H1 (cell line): Measurements from ENCODE around the gene BARHL1. TPM values are rescaled to one million over a fixed set of nuclear protein-coding genes. Genes with fewer than 3 reads are reported as not detected.

Experiments
- CTCF ChIA-PET: fragments of 300-600 bp; sonication (Branson Sonifier 250); formaldehyde crosslinking; loops from one replicate; lab custom pipeline; 2021; ENCODE audit not compliant: partially characterized antibody; lab: Charles Lee
- POLR2A ChIA-PET: fragments of 300-600 bp; sonication (Branson Sonifier 250); formaldehyde crosslinking; loops from one replicate; lab custom pipeline; 2021; ENCODE audit warnings: inconsistent platforms; ENCODE audit not compliant: partially characterized antibody; lab: Charles Lee
- DNase-seq, 2 experiments: peaks; one replicate each; pipeline versions ENCODE4 v3.0.0 to v3.0.0-alpha.2; 2010 to 2022; ENCODE audit warnings: low spot score in 2 of 2, low read depth in 1 of 2, mixed read lengths in 1 of 2
- FAIRE-seq: peaks from 2 replicates; lab custom pipeline; 2011; peaks lifted over from hg19 to GRCh38; lab: Jason Lieb, UNC
- H2AFZ ChIP-seq: 2 replicates; pipeline ENCODE4 v1.8.1; 2012; ENCODE audit warnings: low read length, inconsistent platforms
- H2AK5ac ChIP-seq: 2 replicates; pipeline ENCODE4 v1.6.1; 2013; ENCODE audit warnings: low read depth, low read length
- H2BK120ac ChIP-seq: replicated peaks from 2 replicates; pipeline ENCODE3; 2013; ENCODE audit warnings: low read depth, low read length, inconsistent platforms
- H2BK12ac ChIP-seq: 2 replicates; pipeline ENCODE4 v1.6.1; 2013; ENCODE audit warnings: low read depth, low read length
- H2BK15ac ChIP-seq: 2 replicates; pipeline ENCODE4 v1.6.1; 2013; ENCODE audit warnings: low read length
- H2BK20ac ChIP-seq: 2 replicates; pipeline ENCODE4 v1.6.1; 2013; ENCODE audit warnings: low read length
- H2BK5ac ChIP-seq: 2 replicates; pipeline ENCODE4 v1.6.1; 2013; ENCODE audit warnings: low read depth, low read length
- H3K14ac ChIP-seq: 2 replicates; pipeline ENCODE4 v1.6.1; 2013; ENCODE audit warnings: inconsistent platforms; ENCODE audit not compliant: insufficient read length
- H3K18ac ChIP-seq: 2 replicates; pipeline ENCODE4 v1.6.1; 2013; ENCODE audit warnings: low read length; ENCODE audit errors: extremely low read depth
- H3K23ac ChIP-seq: 2 replicates; pipeline ENCODE4 v1.6.1; 2013; ENCODE audit warnings: inconsistent platforms; ENCODE audit not compliant: insufficient read length
- H3K23me2 ChIP-seq: 2 replicates; pipeline ENCODE4 v1.6.1; 2013; ENCODE audit warnings: low read depth, low read length
- H3K27ac ChIP-seq: 2 replicates; pipeline ENCODE4 v1.6.1; 2011; ENCODE audit warnings: low read depth, low read length, inconsistent platforms
- H3K27me3 ChIP-seq, 4 experiments: replicated peaks in 1 of 4; 1 replicate in 1 of 4; 2 replicates in 3 of 4; pipeline versions ENCODE4 v1.6.1 to v1.8.1; 2011 to 2013; ENCODE audit warnings: low read length in 3 of 4, mild to moderate bottlenecking in 3 of 4, inconsistent platforms in 2 of 4, mixed read lengths in 2 of 4, moderate library complexity in 1 of 4; ENCODE audit not compliant: control insufficient read depth in 3 of 4, insufficient read depth in 3 of 4; ENCODE audit errors: extremely low read depth in 1 of 4
- H3K36me3 ChIP-seq, 4 experiments: 2 replicates each; pipeline versions ENCODE4 v1.6.1 to v1.8.1; 2011 to 2013; ENCODE audit warnings: mild to moderate bottlenecking in 4 of 4, low read length in 3 of 4, moderate library complexity in 2 of 4, control low read depth in 1 of 4, inconsistent platforms in 1 of 4; ENCODE audit not compliant: insufficient read depth in 4 of 4, control insufficient read depth in 2 of 4
- H3K4ac ChIP-seq: replicated peaks from 2 replicates; pipeline ENCODE3; 2013; ENCODE audit warnings: low read length, low read depth, mixed read lengths, inconsistent platforms; ENCODE audit not compliant: insufficient read length
- H3K4me1 ChIP-seq, 4 experiments: replicated peaks in 1 of 4; 1 replicate in 1 of 4; 2 replicates in 3 of 4; pipeline versions ENCODE4 v1.6.1 to v1.8.1; 2011 to 2013; ENCODE audit warnings: low read length in 3 of 4, inconsistent platforms in 2 of 4, mixed read lengths in 1 of 4; ENCODE audit not compliant: insufficient read depth in 4 of 4, control insufficient read depth in 3 of 4
- H3K4me2 ChIP-seq, 2 experiments: 2 replicates each; pipeline versions ENCODE4 v1.6.1 to v1.8.1; 2011 to 2013; ENCODE audit warnings: low read depth in 2 of 2, low read length in 2 of 2, control low read depth in 1 of 2, inconsistent platforms in 1 of 2, mild to moderate bottlenecking in 1 of 2; ENCODE audit not compliant: insufficient read depth in 1 of 2
- H3K4me3 ChIP-seq, 4 experiments: fragments of 200-600, 300-600 bp in 1 of 4; sonication (generic), shearing (Covaris generic), sonication (Bioruptor Twin) in 1 of 4; 2 replicates each; pipeline versions ENCODE4 v1.5.1 to v1.8.1; 2011 to 2016; ENCODE audit warnings: low read length in 4 of 4, low read depth in 3 of 4, control low read depth in 2 of 4, inconsistent platforms in 2 of 4, mild to moderate bottlenecking in 2 of 4, mixed read lengths in 1 of 4, moderate library complexity in 1 of 4; ENCODE audit not compliant: insufficient read depth in 2 of 4; ENCODE audit errors: extremely low read depth in 1 of 4
- H3K56ac ChIP-seq: replicated peaks from 2 replicates; pipeline ENCODE3; 2013; ENCODE audit warnings: low read depth, mild to moderate bottlenecking, mixed read lengths, low read length, inconsistent platforms; ENCODE audit not compliant: insufficient read length
- H3K79me1 ChIP-seq: 2 replicates; pipeline ENCODE4 v1.6.1; 2013; ENCODE audit warnings: low read depth, low read length, control low read depth
- H3K79me2 ChIP-seq, 2 experiments: 2 replicates each; pipeline versions ENCODE4 v1.6.1 to v1.8.1; 2012 to 2013; ENCODE audit warnings: low read length in 2 of 2, mild to moderate bottlenecking in 2 of 2, inconsistent platforms in 1 of 2; ENCODE audit not compliant: insufficient read depth in 2 of 2, control insufficient read depth in 1 of 2
- H3K9ac ChIP-seq, 4 experiments: replicated peaks in 1 of 4; 1 replicate in 1 of 4; 2 replicates in 3 of 4; pipeline versions ENCODE4 v1.6.1 to v1.8.1; 2011 to 2013; ENCODE audit warnings: low read depth in 3 of 4, low read length in 3 of 4, control low read depth in 2 of 4, mild to moderate bottlenecking in 2 of 4, moderate library complexity in 2 of 4, inconsistent platforms in 1 of 4; ENCODE audit errors: extremely low read depth in 1 of 4
- H3K9me3 ChIP-seq, 2 experiments: 2 replicates each; pipeline versions ENCODE4 v1.6.1 to v1.8.1; 2012 to 2013; ENCODE audit warnings: mild to moderate bottlenecking in 2 of 2, moderate library complexity in 2 of 2, control low read depth in 1 of 2, inconsistent platforms in 1 of 2, low read depth in 1 of 2, low read length in 1 of 2, mixed read lengths in 1 of 2; ENCODE audit not compliant: insufficient read depth in 2 of 2
- H4K20me1 ChIP-seq, 2 experiments: replicated peaks in 1 of 2; 2 replicates each; pipeline versions ENCODE3 to v1.8.1; 2011 to 2013; ENCODE audit warnings: inconsistent platforms in 2 of 2, low read length in 2 of 2, mild to moderate bottlenecking in 1 of 2; ENCODE audit not compliant: insufficient read depth in 2 of 2, control insufficient read depth in 1 of 2
- H4K5ac ChIP-seq: 2 replicates; pipeline ENCODE4 v1.6.1; 2013; ENCODE audit warnings: low read length, low read depth, mixed read lengths, inconsistent platforms; ENCODE audit not compliant: insufficient read length
- H4K8ac ChIP-seq: 2 replicates; pipeline ENCODE4 v1.8.0; 2013; ENCODE audit warnings: mild to moderate bottlenecking, moderate library complexity, low read length, inconsistent platforms; ENCODE audit not compliant: insufficient read depth; ENCODE audit errors: extremely low read depth
- H4K91ac ChIP-seq: replicated peaks from 2 replicates; pipeline ENCODE3; 2013; ENCODE audit warnings: low read length, mixed read lengths, inconsistent platforms; ENCODE audit not compliant: insufficient read length
- EZH2 ChIP-seq: fragments of 200-600 bp; sonication (generic); IDR thresholded peaks from 2 replicates; pipeline ENCODE4 v1.7.1; 2012; ENCODE audit warnings: low read depth, mild to moderate bottlenecking, moderate library complexity, low read length, inconsistent platforms; ENCODE audit not compliant: severe bottlenecking
- POLR2A ChIP-seq, 2 experiments: IDR thresholded peaks; 1 replicate in 1 of 2; 2 replicates in 1 of 2; pipeline ENCODE4 v1.6.1; 2011; ENCODE audit warnings: low read depth in 2 of 2, low read length in 2 of 2, mild to moderate bottlenecking in 2 of 2; ENCODE audit errors: control extremely low read depth in 1 of 2
- WGBS, 2 experiments: shearing (Covaris generic) in 1 of 2; methylation state at CpG; one replicate each; pipeline versions ENCODE4 v1.1.6 to v1.1.7; 2013 to 2015; ENCODE audit warnings: low lambda C conversion rate in 2 of 2, mixed read lengths in 2 of 2, inconsistent platforms in 1 of 2, low coverage in 1 of 2, missing lambda C conversion rate in 1 of 2; ENCODE audit not compliant: insufficient replicate concordance in 2 of 2, insufficient coverage in 1 of 2, insufficient read length in 1 of 2; ENCODE audit errors: extremely low coverage in 1 of 2, missing lambda C conversion rate in 1 of 2; 5-methylcytosine and 5-hydroxymethylcytosine counted together
- polyA plus RNA-seq, 7 experiments: library from polyadenylated mRNA; depleted of rRNA in 3 of 7; stranded (reverse) in 5 of 7; unstranded in 2 of 7; fragments of >200 nt in 5 of 7; fragments of 200-250 nt in 2 of 7; gene quantifications; 1 replicate in 5 of 7; 2 replicates in 1 of 7; 4 replicates in 1 of 7; pipeline versions ENCODE4 v1.2.1 to v1.2.3, GENCODE V29; 2011 to 2013; ENCODE audit warnings: missing spikeins in 2 of 7, mixed read lengths in 2 of 7
- total RNA-seq: library from RNA; stranded (reverse); fragmentation: NEBNext Ultra II Directional; extraction: Animal tissue kit (Norgen Biotek cat#: 25700); gene quantifications from 2 replicates; pipeline ENCODE4 v1.2.1, GENCODE V29; 2021

Gene BARHL1
- total and polyA plus RNA-seq, 2 of the 8 experiments (the other 6 are each of a cell fraction or from before 2014, with no cell fraction given): not detected

GRCh38 chr9:132592451-132592850 is 10.0 kb downstream of the BARHL1 start:
- Histone ChIP-seq H2AK5ac (no peak overlapping the region), H3K9ac (peak overlapping the region in 2 of 4 experiments; percentile 20 to 29; a peak in 2 of 7 replicates), H3K4me2 (peak overlapping the region; percentile 86 to 89), H3K4me1 (peaks cover 3 to 43% (median 21%) of the 10 kb centered on the region in 4 experiments), H3K23me2 (peaks cover 17% of the 10 kb centered on the region), H2BK120ac (peak overlapping the region; percentile 7), H4K8ac (no peak overlapping the region), H2BK5ac (no peak overlapping the region; the same call in 1 of the 2 replicates), H2BK15ac (no peak overlapping the region), H4K5ac (peak overlapping the region; percentile 0), H3K4me3 (peak overlapping the region; percentile 3 to 65 (median 42); a peak in 7 of 8 replicates), H3K79me1 (no peaks in the 10 kb centered on the region), H3K36me3 (peaks cover 0 to 4% (median 0%) of the 10 kb centered on the region in 4 experiments; a peak in 1 of 8 replicates), H3K79me2 (no peaks in the 10 kb centered on the region), H2BK12ac (peak overlapping the region; percentile 77; the same call in 1 of the 2 replicates), H3K23ac (no peak overlapping the region), H3K56ac (no peak overlapping the region), H3K9me3 (no peaks in the 10 kb centered on the region), H3K14ac (no peak overlapping the region), H4K20me1 (peaks cover 0 to 13% of the 10 kb centered on the region in 2 experiments), H3K27ac (no peak overlapping the region; the same call in 1 of the 2 replicates), H3K4ac (no peak overlapping the region), H4K91ac (peak overlapping the region; percentile 45), H3K18ac (peak overlapping the region; percentile 91; the same call in 1 of the 2 replicates), H2AFZ (no peak overlapping the region), H2BK20ac (0 out of 2 replicates have a peak overlapping the region, but pooled peaks have one; percentile 87), H3K27me3 (peaks cover 25 to 36% (median 33%) of the 10 kb centered on the region in 4 experiments)
- ChIA-PET CTCF (interaction anchor here (0.6 to 1.3 kb wide), 4 partner anchors 9 to 180 kb away, joined by 3 to 4 read pairs (median 3); no protein-coding TSS in a partner anchor), POLR2A (interaction anchor here (0.8 to 1.4 kb wide), 2 partner anchors 13 to 94 kb away, joined by 3 read pairs; no protein-coding TSS in a partner anchor)
- TF ChIP-seq POLR2A (IDR thresholded peaks at IDR 0.05; ENCODE audit: control extremely low read depth in 1 of 2, low read depth in 2 of 2, low read length in 2 of 2) (no peak), EZH2 (peak; percentile 29)
- DNase-seq (no peak), FAIRE-seq (no peak)
- WGBS, 2 experiments: 23% methylated on average over 8 of the region's 8 CpGs; no CpG with 5 or more reads in 1 of the 2 experiments
